A549 (cell line): ENCODE measurements around the gene DISC1. TPM values are rescaled to one million over a fixed set of nuclear protein-coding genes. Genes with fewer than 3 reads are reported as not detected.

Experiments used
- ATAC-seq, 2 experiments: fragments of 200-7000 bp in 1 of 2; fragments of >200 bp in 1 of 2; cut with Nextera tagmentation in 1 of 2; cut with Tn5 transposase in 1 of 2; 3 replicates each; pipeline versions ENCODE4 v1.8.0 to v1.9.1; 2018 to 2020; ENCODE audit warnings: mild to moderate bottlenecking in 1 of 2, moderate library complexity in 1 of 2
- CTCF ChIA-PET: fragments of 300-600 bp; sonication (Branson Sonifier 250); formaldehyde crosslinking; extraction: SDS; loops from one replicate; lab custom pipeline; 2021; ENCODE audit warnings: antibody characterized with exemption, inconsistent platforms; lab: Yijun Ruan, JAX
- POLR2A ChIA-PET: fragments of 350-600 bp; formaldehyde crosslinking; extraction: SDS; loops from one replicate; lab custom pipeline; 2021; ENCODE audit warnings: antibody characterized with exemption, inconsistent platforms; lab: Yijun Ruan, JAX
- DNase-seq, 2 experiments: peaks; one replicate each; pipeline versions ENCODE4 v3.0.0 to v3.0.0-alpha.2; 2011 to 2016; ENCODE audit warnings: low read depth in 1 of 2, low spot score in 1 of 2
- FAIRE-seq: peaks from 2 replicates; lab custom pipeline; 2011; peaks lifted over from hg19 to GRCh38; lab: Jason Lieb, UNC
- H3K27ac ChIP-seq, 2 experiments: fragments of >200 bp; sonication (Bioruptor Twin); formaldehyde crosslinking; 3 replicates each; pipeline ENCODE4 v1.5.1; 2016 to 2017
- H3K4me1 ChIP-seq: fragments of >200 bp; sonication (Bioruptor Twin); formaldehyde crosslinking; 3 replicates; pipeline ENCODE4 v1.6.1; 2016
- H3K4me2 ChIP-seq: fragments of >200 bp; sonication (Bioruptor Twin); formaldehyde crosslinking; 3 replicates; pipeline ENCODE4 v1.6.1; 2016
- H3K4me3 ChIP-seq: fragments of >200 bp; sonication (Bioruptor Twin); formaldehyde crosslinking; 3 replicates; pipeline ENCODE4 v1.5.1; 2016
- H3K9me3 ChIP-seq: fragments of >200 bp; sonication (Bioruptor Twin); formaldehyde crosslinking; 3 replicates; pipeline ENCODE4 v1.6.1; 2016
- ATOH8 ChIP-seq: fragments of 250-450 bp; sonication (Bioruptor Pico); IDR thresholded peaks from 2 replicates; pipeline ENCODE4 v1.5.0; 2020; ENCODE audit warnings: low read depth, mild to moderate bottlenecking, moderate library complexity
- BHLHE40 ChIP-seq: IDR thresholded peaks from 2 replicates; pipeline ENCODE4 v1.6.1; 2012; ENCODE audit warnings: low read depth, low read length, inconsistent platforms
- CEBPB ChIP-seq, 2 experiments: fragments of >200 bp in 1 of 2; sonication (Bioruptor Twin) in 1 of 2; formaldehyde crosslinking in 1 of 2; IDR thresholded peaks; 2 replicates each; pipeline ENCODE4 v1.6.1; 2012 to 2016
- ELK1 ChIP-seq: fragments of 150-350 bp; IDR thresholded peaks from 2 replicates; pipeline ENCODE4 v1.6.1; 2014; ENCODE audit warnings: low read depth, mild to moderate bottlenecking, low read length
- EP300 ChIP-seq, 2 experiments: fragments of >200 bp; sonication (Bioruptor Twin); formaldehyde crosslinking; IDR thresholded peaks; 2 replicates in 1 of 2; 3 replicates in 1 of 2; pipeline ENCODE4 v1.6.1; 2016 to 2017
- FOSB ChIP-seq: fragments of 250-450 bp; sonication (Bioruptor Pico); IDR thresholded peaks from 2 replicates; pipeline ENCODE4 v1.5.0; 2020; ENCODE audit warnings: mild to moderate bottlenecking, moderate library complexity
- FOSL2 ChIP-seq, 2 experiments: fragments of 450-650 bp in 1 of 2; fragments of >200 bp in 1 of 2; sonication (Bioruptor Twin) in 1 of 2; formaldehyde crosslinking; IDR thresholded peaks; 2 replicates each; pipeline versions ENCODE4 v1.5.0 to v1.6.1; 2016 to 2020; ENCODE audit warnings: mild to moderate bottlenecking in 1 of 2, moderate library complexity in 1 of 2
- GATA3 ChIP-seq: IDR thresholded peaks from 2 replicates; pipeline ENCODE4 v1.6.1; 2012; ENCODE audit warnings: borderline replicate concordance
- HES2 ChIP-seq: fragments of >200 bp; sonication (Bioruptor Twin); formaldehyde crosslinking; IDR thresholded peaks from 2 replicates; pipeline ENCODE4 v1.6.1; 2016
- HOXB13 ChIP-seq: fragments of 250-450 bp; sonication (Bioruptor Pico); IDR thresholded peaks from 2 replicates; pipeline ENCODE4 v1.5.0; 2020; ENCODE audit warnings: low read depth, mild to moderate bottlenecking, moderate library complexity
- JUN ChIP-seq, 2 experiments: fragments of >200 bp; sonication (Bioruptor Twin); formaldehyde crosslinking; IDR thresholded peaks; 2 replicates in 1 of 2; 3 replicates in 1 of 2; pipeline ENCODE4 v1.6.1; 2016 to 2017
- JUNB ChIP-seq: fragments of >200 bp; sonication (Bioruptor Twin); formaldehyde crosslinking; IDR thresholded peaks from 2 replicates; pipeline ENCODE4 v1.6.1; 2016
- KDM1A ChIP-seq: fragments of 200-600 bp; sonication (generic); IDR thresholded peaks from 2 replicates; pipeline ENCODE4 v1.6.1; 2016; ENCODE audit warnings: low read depth, mild to moderate bottlenecking
- KDM5A ChIP-seq: fragments of 200-600 bp; sonication (generic); IDR thresholded peaks from 2 replicates; pipeline ENCODE4 v1.6.1; 2016; ENCODE audit warnings: antibody characterized with exemption, mild to moderate bottlenecking
- MAFK ChIP-seq: fragments of 450-650 bp; IDR thresholded peaks from 2 replicates; pipeline ENCODE4 v1.6.1; 2014; ENCODE audit not compliant: partially characterized antibody
- MYC ChIP-seq: IDR thresholded peaks from 2 replicates; pipeline ENCODE4 v1.6.1; 2012; ENCODE audit warnings: mild to moderate bottlenecking, inconsistent platforms, low read length, improper control_type of control experiment, borderline replicate concordance
- NR3C1 ChIP-seq: fragments of >200 bp; sonication (Bioruptor Twin); formaldehyde crosslinking; IDR thresholded peaks from 3 replicates; pipeline ENCODE4 v1.6.1; 2017
- PHF8 ChIP-seq: fragments of 200-600 bp; sonication (generic); IDR thresholded peaks from 2 replicates; pipeline ENCODE4 v1.6.1; 2016; ENCODE audit warnings: low read depth, mild to moderate bottlenecking, antibody characterized with exemption, moderate library complexity, borderline replicate concordance
- RNF2 ChIP-seq: fragments of 200-600 bp; sonication (generic); IDR thresholded peaks from 2 replicates; pipeline ENCODE4 v1.6.1; 2016; ENCODE audit warnings: low read depth, mild to moderate bottlenecking, antibody characterized with exemption, moderate library complexity, borderline replicate concordance
- TP53 ChIP-seq: fragments of 250-450 bp; sonication (Bioruptor Pico); IDR thresholded peaks from 2 replicates; pipeline ENCODE4 v1.5.0; 2021; ENCODE audit warnings: mild to moderate bottlenecking, moderate library complexity
- ZC3H11A ChIP-seq: fragments of 450-650 bp; IDR thresholded peaks from 2 replicates; pipeline ENCODE4 v1.6.1; 2014; ENCODE audit warnings: antibody characterized with exemption, mild to moderate bottlenecking
- ZFP36 ChIP-seq: fragments of 450-650 bp; IDR thresholded peaks from 2 replicates; pipeline ENCODE4 v1.6.1; 2014; ENCODE audit warnings: borderline replicate concordance; ENCODE audit not compliant: partially characterized antibody
- WGBS: methylation state at CpG from one replicate; pipeline ENCODE4 v1.1.6; 2017; ENCODE audit errors: missing lambda C conversion rate; 5-methylcytosine and 5-hydroxymethylcytosine counted together
- polyA plus RNA-seq, 4 experiments: library from polyadenylated mRNA; depleted of rRNA in 3 of 4; stranded (reverse); fragments of >200 nt; fragmentation: RNase III in 1 of 4; extraction: RNeasy Plus Mini Kit Qiagen cat#74134 plus additional on column Dnase treatment in 1 of 4; gene quantifications; 2 replicates in 3 of 4; 3 replicates in 1 of 4; pipeline ENCODE4 v1.2.3, GENCODE V29; 2011 to 2017
- TF ChIP-seq, protein P1 (sequence below): IDR thresholded peaks from 2 replicates; pipeline ENCODE4 v1.6.1; 2012
- TF ChIP-seq, protein P2 (sequence below): fragments of 250-450 bp; sonication (Bioruptor Pico); IDR thresholded peaks from 2 replicates; pipeline ENCODE4 v1.5.0; 2021; ENCODE audit warnings: mild to moderate bottlenecking, moderate library complexity, borderline replicate concordance
- TF ChIP-seq, protein P3 (sequence below): fragments of >200 bp; sonication (Bioruptor Twin); formaldehyde crosslinking; IDR thresholded peaks from 3 replicates; pipeline ENCODE4 v1.5.1; 2016

DISC1 gene
- polyA plus RNA-seq, 2 of the 4 experiments (the other 2 are of a cell fraction) = 0.39 to 0.74 TPM

DNA sequence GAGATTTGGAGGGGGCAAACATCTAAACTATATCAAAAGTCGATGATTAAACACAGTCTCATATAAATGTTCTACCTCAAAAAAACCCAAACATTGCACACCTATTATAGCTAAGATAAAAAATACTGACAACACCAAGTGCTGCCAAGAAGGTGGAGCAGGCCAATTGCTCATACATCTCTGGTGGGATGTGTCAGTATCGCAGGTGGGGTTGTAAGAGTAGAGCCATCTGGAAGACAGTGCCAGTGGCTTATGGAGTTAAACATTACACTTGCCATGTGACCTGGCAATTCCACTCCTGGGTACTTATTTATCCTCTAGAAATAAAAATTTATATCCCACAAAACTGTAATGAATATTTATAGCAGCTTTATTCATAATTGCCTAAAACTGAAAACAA is 213.4 kb downstream of the DISC1 start:
- POLR2A ChIA-PET = no interaction called here

DNA sequence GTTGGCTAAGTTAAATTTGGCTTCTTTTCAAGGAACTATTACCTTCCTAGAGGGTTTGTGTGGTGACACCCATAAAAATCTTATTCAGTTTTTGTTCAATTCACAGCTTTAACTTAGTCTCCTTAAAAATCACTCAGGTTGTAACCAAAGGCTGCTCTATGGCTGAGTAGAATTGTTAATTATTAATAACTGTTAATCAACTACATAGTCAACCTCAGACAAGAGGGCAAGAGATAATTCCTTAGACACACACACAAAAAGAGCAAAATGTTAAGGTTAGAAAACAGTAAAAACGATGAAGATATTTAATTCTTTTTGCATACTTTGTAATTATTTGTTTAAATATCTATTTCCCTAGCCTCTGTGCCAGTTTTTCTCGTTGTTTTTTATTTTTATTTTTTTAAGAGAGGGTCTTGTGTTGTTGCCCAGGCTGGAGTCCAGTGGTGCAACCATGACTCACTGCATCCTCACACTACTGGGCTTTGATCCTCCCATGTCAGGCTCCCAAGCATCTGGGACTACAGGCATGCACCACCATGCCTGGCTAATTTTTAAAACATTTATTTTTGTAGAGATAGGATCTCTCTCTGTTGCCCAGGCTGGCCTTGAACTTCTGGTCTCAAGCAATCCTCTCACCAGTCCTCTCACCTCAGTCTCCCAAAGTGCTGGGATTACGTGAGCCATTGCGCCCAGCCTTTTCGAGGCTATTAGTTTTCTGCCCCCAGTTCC is 215.2 kb downstream of the DISC1 start:
- DNase-seq (peak; percentile 19 to 53), ATAC-seq (peak; percentile 62 to 76; a peak in 3 of 6 replicates), FAIRE-seq (peak; percentile 59)
- no peaks in the 10 kb centered on the region for H3K9me3 ChIP-seq
- 52% methylated on average over 5 of the region's 5 CpGs for WGBS
- peak overlapping the region; percentile 70 to 71; a peak in 5 of 6 replicates for H3K27ac ChIP-seq
- POLR2A ChIA-PET = no interaction called here
- H3K4me3 ChIP-seq = no peak overlapping the region
- H3K4me1 ChIP-seq = peaks cover 35% of the 10 kb centered on the region
- TF ChIP-seq ATOH8 (CRISPR knock-in tag) (no peak), HES2 (no peak), GATA3 (peak; percentile 63), KDM5A (no peak), FOSL2 (IDR thresholded peaks at IDR 0.05) (peak; percentile 45; the same call in 1 of the 2 replicates), FOSL2 (CRISPR knock-in tag; IDR thresholded peaks at IDR 0.05) (peak; percentile 54), TP53 (no peak), CEBPB (IDR thresholded peaks at IDR 0.05) (peak in 1 of 2 experiments; percentile 38; a peak in 1 of 4 replicates), JUNB (peak; percentile 25; the same call in 1 of the 2 replicates), KDM1A (no peak)
- TF ChIP-seq, protein P1, sequence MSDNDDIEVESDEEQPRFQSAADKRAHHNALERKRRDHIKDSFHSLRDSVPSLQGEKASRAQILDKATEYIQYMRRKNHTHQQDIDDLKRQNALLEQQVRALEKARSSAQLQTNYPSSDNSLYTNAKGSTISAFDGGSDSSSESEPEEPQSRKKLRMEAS = peak; percentile 31; the same call in 1 of the 2 replicates
- peak overlapping the region; percentile 63 for H3K4me2 ChIP-seq
- CTCF ChIA-PET = interaction anchor here (2.1 kb wide), 1 partner anchor 25 kb away, joined by 15 read pairs; no protein-coding TSS in a partner anchor

More for the DNA sequence above, 213.4 kb downstream of the DISC1 start:
- no peaks in the 10 kb centered on the region for H3K9me3 ChIP-seq
- TF ChIP-seq, protein P2, sequence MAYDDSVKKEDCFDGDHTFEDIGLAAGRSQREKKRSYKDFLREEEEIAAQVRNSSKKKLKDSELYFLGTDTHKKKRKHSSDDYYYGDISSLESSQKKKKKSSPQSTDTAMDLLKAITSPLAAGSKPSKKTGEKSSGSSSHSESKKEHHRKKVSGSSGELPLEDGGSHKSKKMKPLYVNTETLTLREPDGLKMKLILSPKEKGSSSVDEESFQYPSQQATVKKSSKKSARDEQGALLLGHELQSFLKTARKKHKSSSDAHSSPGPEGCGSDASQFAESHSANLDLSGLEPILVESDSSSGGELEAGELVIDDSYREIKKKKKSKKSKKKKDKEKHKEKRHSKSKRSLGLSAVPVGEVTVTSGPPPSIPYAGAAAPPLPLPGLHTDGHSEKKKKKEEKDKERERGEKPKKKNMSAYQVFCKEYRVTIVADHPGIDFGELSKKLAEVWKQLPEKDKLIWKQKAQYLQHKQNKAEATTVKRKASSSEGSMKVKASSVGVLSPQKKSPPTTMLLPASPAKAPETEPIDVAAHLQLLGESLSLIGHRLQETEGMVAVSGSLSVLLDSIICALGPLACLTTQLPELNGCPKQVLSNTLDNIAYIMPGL = no peak
- no peak for TF ChIP-seq JUN (IDR thresholded peaks at IDR 0.05)
- TF ChIP-seq, protein P3, sequence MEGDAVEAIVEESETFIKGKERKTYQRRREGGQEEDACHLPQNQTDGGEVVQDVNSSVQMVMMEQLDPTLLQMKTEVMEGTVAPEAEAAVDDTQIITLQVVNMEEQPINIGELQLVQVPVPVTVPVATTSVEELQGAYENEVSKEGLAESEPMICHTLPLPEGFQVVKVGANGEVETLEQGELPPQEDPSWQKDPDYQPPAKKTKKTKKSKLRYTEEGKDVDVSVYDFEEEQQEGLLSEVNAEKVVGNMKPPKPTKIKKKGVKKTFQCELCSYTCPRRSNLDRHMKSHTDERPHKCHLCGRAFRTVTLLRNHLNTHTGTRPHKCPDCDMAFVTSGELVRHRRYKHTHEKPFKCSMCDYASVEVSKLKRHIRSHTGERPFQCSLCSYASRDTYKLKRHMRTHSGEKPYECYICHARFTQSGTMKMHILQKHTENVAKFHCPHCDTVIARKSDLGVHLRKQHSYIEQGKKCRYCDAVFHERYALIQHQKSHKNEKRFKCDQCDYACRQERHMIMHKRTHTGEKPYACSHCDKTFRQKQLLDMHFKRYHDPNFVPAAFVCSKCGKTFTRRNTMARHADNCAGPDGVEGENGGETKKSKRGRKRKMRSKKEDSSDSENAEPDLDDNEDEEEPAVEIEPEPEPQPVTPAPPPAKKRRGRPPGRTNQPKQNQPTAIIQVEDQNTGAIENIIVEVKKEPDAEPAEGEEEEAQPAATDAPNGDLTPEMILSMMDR = no peak
- no peak for TF ChIP-seq FOSL2 (IDR thresholded peaks at IDR 0.05)
- TF ChIP-seq FOSL2 (CRISPR knock-in tag; IDR thresholded peaks at IDR 0.05) = no peak
- TF ChIP-seq MYC = no peak
- TF ChIP-seq ZC3H11A = no peak
- no peak for TF ChIP-seq ELK1
- TF ChIP-seq PHF8 = no peak
- no peak for TF ChIP-seq FOSB
- no peak for TF ChIP-seq RNF2
- no peak for TF ChIP-seq MAFK
- TF ChIP-seq ZFP36 = no peak
- no peak for TF ChIP-seq BHLHE40
- no peak for TF ChIP-seq NR3C1
- TF ChIP-seq CEBPB (IDR thresholded peaks at IDR 0.05) = no peak
- TF ChIP-seq HOXB13 (CRISPR knock-in tag) = no peak
- TF ChIP-seq EP300 (IDR thresholded peaks at IDR 0.05) = no peak
- no peak for DNase-seq
- H3K27ac ChIP-seq = peak overlapping the region in 1 of 2 experiments; percentile 59; a peak in 4 of 6 replicates
- peaks cover 44% of the 10 kb centered on the region for H3K4me1 ChIP-seq
- CTCF ChIA-PET = interaction anchor here (2.1 kb wide), 1 partner anchor 26 kb away, joined by 15 read pairs; no protein-coding TSS in a partner anchor
- FAIRE-seq = no peak
- ATAC-seq = no peak
- H3K4me2 ChIP-seq = 0 out of 3 replicates have a peak overlapping the region, but pooled peaks have one; percentile 63
- no peak overlapping the region for H3K4me3 ChIP-seq
- 76% methylated on average over 2 of the region's 2 CpGs for WGBS
